GM12878 (cell line): ENCODE data around the gene ADAMTS17. TPM values are rescaled to one million over a fixed set of nuclear protein-coding genes. Genes with fewer than 3 reads are reported as not detected.

Experiments
- ATAC-seq: fragments of 200-7000 bp; cut with Tn5 transposase; 3 replicates; pipeline ENCODE4 v1.9.1; 2020; ENCODE audit warnings: mild to moderate bottlenecking, moderate library complexity
- BruUV-seq: library from RNA; stranded (reverse); fragments of 400-500 nt; replicated peaks from 2 replicates; lab custom pipeline; 2021; lab: Mats Ljungman, UMichigan
- CTCF ChIA-PET: fragments of 300-600 bp; sonication (Branson Sonifier 250); formaldehyde crosslinking; extraction: SDS; loops from one replicate; lab custom pipeline; 2021; ENCODE audit warnings: inconsistent platforms; lab: Yijun Ruan, JAX
- POLR2A ChIA-PET: fragments of 350-600 bp; formaldehyde crosslinking; extraction: SDS; loops from one replicate; lab custom pipeline; 2021; ENCODE audit warnings: inconsistent platforms; lab: Charles Lee
- RAD21 ChIA-PET: fragments of 300-600 bp; sonication (Branson Sonifier 250); formaldehyde crosslinking; loops from one replicate; lab custom pipeline; 2023; ENCODE audit warnings: antibody characterized with exemption; ENCODE audit not compliant: unreplicated experiment; lab: Charles Lee
- SMC1A ChIA-PET: fragments of 300-600 bp; sonication (Branson Sonifier 250); formaldehyde crosslinking; loops from one replicate; lab custom pipeline; 2023; ENCODE audit not compliant: unreplicated experiment, uncharacterized antibody; lab: Charles Lee
- DNase-seq: peaks from one replicate; pipeline ENCODE4 v3.0.0-alpha.2; 2011; ENCODE audit warnings: low read depth, low spot score
- FAIRE-seq: peaks from 3 replicates; lab custom pipeline; 2011; peaks lifted over from hg19 to GRCh38; lab: Jason Lieb, UNC
- H2AFZ ChIP-seq: 2 replicates; pipeline ENCODE4 v1.6.0; 2011; ENCODE audit warnings: low read depth, low read length, control low read depth; ENCODE audit not compliant: control insufficient read depth
- H3K27ac ChIP-seq: 2 replicates; pipeline ENCODE4 v1.5.1; 2011; ENCODE audit warnings: control low read depth; ENCODE audit not compliant: control insufficient read depth, insufficient read depth
- H3K27me3 ChIP-seq, 2 experiments: replicated peaks in 1 of 2; 2 replicates each; pipeline versions ENCODE4 v1.6.0 to v1.6.1; 2011; ENCODE audit warnings: low read length in 1 of 2; ENCODE audit not compliant: control insufficient read depth in 2 of 2, insufficient read depth in 2 of 2
- H3K36me3 ChIP-seq, 2 experiments: 2 replicates each; pipeline ENCODE4 v1.5.1; 2011; ENCODE audit warnings: low read length in 1 of 2; ENCODE audit not compliant: control insufficient read depth in 2 of 2, insufficient read depth in 2 of 2
- H3K4me1 ChIP-seq: 2 replicates; pipeline ENCODE4 v1.6.1; 2011; ENCODE audit warnings: mild to moderate bottlenecking, low read length, moderate library complexity, mixed read lengths; ENCODE audit not compliant: control insufficient read depth, insufficient read depth
- H3K4me2 ChIP-seq: 2 replicates; pipeline ENCODE4 v1.6.0; 2011; ENCODE audit warnings: control low read depth; ENCODE audit not compliant: control insufficient read depth, insufficient read depth
- H3K4me3 ChIP-seq: fragments of 200-600 bp; sonication (generic); 2 replicates; pipeline ENCODE4 v1.5.1; 2016
- H3K79me2 ChIP-seq: 2 replicates; pipeline ENCODE4 v1.6.0; 2011; ENCODE audit warnings: low read length; ENCODE audit not compliant: control insufficient read depth, insufficient read depth
- H3K9ac ChIP-seq: 2 replicates; pipeline ENCODE4 v1.8.0; 2011; ENCODE audit warnings: low read length, control low read depth, mixed read lengths; ENCODE audit not compliant: control insufficient read depth, insufficient read depth
- H3K9me3 ChIP-seq: replicated peaks from 3 replicates; pipeline ENCODE4 v1.5.1; 2011; ENCODE audit warnings: mild to moderate bottlenecking, low read length; ENCODE audit not compliant: control insufficient read depth, insufficient read depth
- H4K20me1 ChIP-seq: 2 replicates; pipeline ENCODE4 v1.6.0; 2011; ENCODE audit not compliant: control insufficient read depth, insufficient read depth
- CBX3 ChIP-seq: fragments of 200-600 bp; sonication (generic); IDR thresholded peaks from 2 replicates; pipeline ENCODE4 v1.6.1; 2016; ENCODE audit warnings: low read depth, borderline replicate concordance
- EP300 ChIP-seq, 2 experiments: fragments of 150-350 bp in 1 of 2; IDR thresholded peaks; 2 replicates each; pipeline ENCODE4 v1.6.1; 2011 to 2012; ENCODE audit warnings: low read depth in 2 of 2, low read length in 2 of 2, borderline replicate concordance in 1 of 2, improper control_type of control experiment in 1 of 2, inconsistent platforms in 1 of 2; ENCODE audit not compliant: control insufficient read depth in 1 of 2
- ETV6 ChIP-seq, 2 experiments: fragments of 450-650 bp in 1 of 2; IDR thresholded peaks in 1 of 2; conservative IDR thresholded peaks in 1 of 2; 2 replicates each; pipeline ENCODE4 v1.6.1; 2014; ENCODE audit warnings: antibody characterized with exemption in 1 of 2, borderline replicate concordance in 1 of 2, low read depth in 1 of 2, mild to moderate bottlenecking in 1 of 2, moderate library complexity in 1 of 2
- IKZF1 ChIP-seq: fragments of 450-650 bp; conservative IDR thresholded peaks from 2 replicates; pipeline ENCODE4 v1.6.1; 2017; ENCODE audit warnings: antibody characterized with exemption, mild to moderate bottlenecking
- KLF5 ChIP-seq: fragments of 450-650 bp; IDR thresholded peaks from 2 replicates; pipeline ENCODE4 v1.6.1; 2014; ENCODE audit warnings: mild to moderate bottlenecking; ENCODE audit not compliant: partially characterized antibody
- MEF2A ChIP-seq: IDR thresholded peaks from 2 replicates; pipeline ENCODE4 v1.6.1; 2011; ENCODE audit warnings: low read depth, mild to moderate bottlenecking, low read length, moderate library complexity; ENCODE audit not compliant: insufficient read depth
- RUNX3 ChIP-seq: IDR thresholded peaks from 2 replicates; pipeline ENCODE4 v1.6.1; 2012; ENCODE audit warnings: low read length, inconsistent platforms
- SUPT20H ChIP-seq: IDR thresholded peaks from 2 replicates; pipeline ENCODE4 v1.6.1; 2011; ENCODE audit warnings: low read depth, mild to moderate bottlenecking, low read length, moderate library complexity, borderline replicate concordance; ENCODE audit not compliant: control insufficient read depth
- ZNF384 ChIP-seq: IDR thresholded peaks from 2 replicates; pipeline ENCODE4 v1.6.1; 2012; ENCODE audit warnings: low read depth, mild to moderate bottlenecking, low read length, improper control_type of control experiment, borderline replicate concordance
- WGBS: methylation state at CpG from one replicate; pipeline ENCODE4 v1.1.6; 2016; ENCODE audit warnings: low lambda C conversion rate; ENCODE audit not compliant: insufficient replicate concordance, insufficient coverage; ENCODE audit errors: missing lambda C conversion rate; 5-methylcytosine and 5-hydroxymethylcytosine counted together
- in situ Hi-C: fragments of 300-500 bp; cut with MboI; formaldehyde crosslinking; loops from 9 replicates; pipeline ENCODE4 v1.14.3; 2018; ENCODE audit warnings: mixed read lengths
- intact Hi-C: fragments of 100-400 bp; cut with micrococcal nuclease; formaldehyde crosslinking; loops from one replicate; pipeline ENCODE4 v1.14.2; 2022; ENCODE audit not compliant: unreplicated experiment
- polyA plus RNA-seq, 11 experiments: library from polyadenylated mRNA; depleted of rRNA in 4 of 11; unstranded in 6 of 11; stranded (reverse) in 5 of 11; fragments of >200 nt; fragmentation: Nextera tagmentation in 4 of 11; fragmentation: Illumina TruSeq in 1 of 11; extraction: Ambion mirVana in 4 of 11; extraction: Trizol in 1 of 11; gene quantifications; 1 replicate in 1 of 11; 2 replicates in 10 of 11; pipeline versions ENCODE4 v1.2.1 to v1.2.3, GENCODE V29; 2011 to 2016; ENCODE audit warnings: inconsistent platforms in 2 of 11, missing spikeins in 2 of 11, low read depth in 1 of 11
- total RNA-seq, 4 experiments: library from RNA; depleted of rRNA in 3 of 4; stranded (reverse); fragments of >200 nt in 3 of 4; fragmentation: Illumina TruSeq in 1 of 4; extraction: Trizol in 1 of 4; gene quantifications; 2 replicates each; pipeline versions ENCODE4 v1.2.1 to v1.2.3, GENCODE V29; 2013 to 2021
- TF ChIP-seq, protein P1 (sequence below): IDR thresholded peaks from 2 replicates; pipeline ENCODE4 v1.6.1; 2012; ENCODE audit warnings: improper control_type of control experiment, low read depth, low read length; ENCODE audit not compliant: insufficient replicate concordance
- TF ChIP-seq, protein P2 (sequence below): IDR thresholded peaks from 2 replicates; pipeline ENCODE4 v1.6.1; 2011; ENCODE audit warnings: low read depth, mild to moderate bottlenecking, low read length, moderate library complexity, borderline replicate concordance; ENCODE audit errors: extremely low read depth
- TF ChIP-seq, protein P3 (sequence below): fragments of 450-650 bp; IDR thresholded peaks from 2 replicates; pipeline ENCODE4 v1.6.1; 2017; ENCODE audit warnings: borderline replicate concordance

The ADAMTS17 gene
- total and polyA plus RNA-seq, 10 of the 15 experiments (the other 5 are each of a cell fraction or from before 2014, with no cell fraction given), result 0.04 to 0.50 (median 0.10) TPM; not detected in 4

DNA sequence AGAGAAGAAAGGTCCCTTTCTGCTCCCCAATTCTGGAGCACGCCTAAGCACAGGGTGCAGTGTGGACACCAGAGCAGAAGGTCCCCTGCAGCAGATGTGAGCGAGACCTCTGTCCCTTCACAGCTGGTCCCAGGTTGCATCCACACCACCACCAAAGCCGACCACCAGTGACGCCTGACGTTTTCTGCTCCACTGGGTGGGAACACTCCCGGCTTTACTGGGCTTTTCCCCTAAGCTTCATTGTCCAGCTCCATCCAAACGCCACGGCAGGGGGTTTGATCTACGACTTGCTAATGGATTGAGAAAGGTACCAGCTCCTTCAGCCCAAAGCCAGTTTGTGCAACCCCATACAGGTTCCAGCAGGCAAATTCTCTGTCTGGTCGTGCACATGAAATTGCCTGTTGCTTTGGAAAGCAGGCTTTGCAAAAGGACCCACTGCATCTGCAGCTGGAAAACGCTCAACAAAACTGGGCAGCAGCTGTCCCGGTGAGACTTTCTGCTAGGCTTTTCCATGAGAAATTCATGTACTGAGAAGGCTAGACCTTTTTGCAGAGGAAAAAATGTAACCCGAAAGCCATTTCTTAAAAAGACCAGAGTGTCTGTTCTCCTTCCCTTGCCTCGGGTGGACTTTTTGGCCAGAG, 31.1 kb downstream of the ADAMTS17 start:
- WGBS, result 15% methylated on average over 14 of the region's 14 CpGs
- Histone ChIP-seq H3K4me2 (no peak overlapping the region), H3K27me3 (no peaks in the 10 kb centered on the region), H4K20me1 (no peaks in the 10 kb centered on the region), H3K4me1 (no peaks in the 10 kb centered on the region), H2AFZ (no peak overlapping the region), H3K9me3 (no peaks in the 10 kb centered on the region; the same call in 2 of the 3 replicates), H3K9ac (no peak overlapping the region), H3K27ac (no peak overlapping the region), H3K4me3 (no peak overlapping the region), H3K79me2 (no peaks in the 10 kb centered on the region), H3K36me3 (no peaks in the 10 kb centered on the region)
- in situ Hi-C loops (no loop called here), intact Hi-C loops (no loop called here)
- ATAC-seq (no peak), DNase-seq (no peak), FAIRE-seq (no peak)
- RAD21 ChIA-PET, result no interaction called here
- SMC1A ChIA-PET, result no interaction called here
- POLR2A ChIA-PET, result no interaction called here
- CTCF ChIA-PET, result no interaction called here
- no TSS peak for BruUV-seq
- TF ChIP-seq KLF5, result no peak
- no peak for TF ChIP-seq EP300 (IDR thresholded peaks at IDR 0.05; ENCODE audit: borderline replicate concordance in 1 of 2, control insufficient read depth in 1 of 2, low read depth in 2 of 2, low read length in 2 of 2)
- TF ChIP-seq MEF2A, result no peak
- TF ChIP-seq, protein P1, sequence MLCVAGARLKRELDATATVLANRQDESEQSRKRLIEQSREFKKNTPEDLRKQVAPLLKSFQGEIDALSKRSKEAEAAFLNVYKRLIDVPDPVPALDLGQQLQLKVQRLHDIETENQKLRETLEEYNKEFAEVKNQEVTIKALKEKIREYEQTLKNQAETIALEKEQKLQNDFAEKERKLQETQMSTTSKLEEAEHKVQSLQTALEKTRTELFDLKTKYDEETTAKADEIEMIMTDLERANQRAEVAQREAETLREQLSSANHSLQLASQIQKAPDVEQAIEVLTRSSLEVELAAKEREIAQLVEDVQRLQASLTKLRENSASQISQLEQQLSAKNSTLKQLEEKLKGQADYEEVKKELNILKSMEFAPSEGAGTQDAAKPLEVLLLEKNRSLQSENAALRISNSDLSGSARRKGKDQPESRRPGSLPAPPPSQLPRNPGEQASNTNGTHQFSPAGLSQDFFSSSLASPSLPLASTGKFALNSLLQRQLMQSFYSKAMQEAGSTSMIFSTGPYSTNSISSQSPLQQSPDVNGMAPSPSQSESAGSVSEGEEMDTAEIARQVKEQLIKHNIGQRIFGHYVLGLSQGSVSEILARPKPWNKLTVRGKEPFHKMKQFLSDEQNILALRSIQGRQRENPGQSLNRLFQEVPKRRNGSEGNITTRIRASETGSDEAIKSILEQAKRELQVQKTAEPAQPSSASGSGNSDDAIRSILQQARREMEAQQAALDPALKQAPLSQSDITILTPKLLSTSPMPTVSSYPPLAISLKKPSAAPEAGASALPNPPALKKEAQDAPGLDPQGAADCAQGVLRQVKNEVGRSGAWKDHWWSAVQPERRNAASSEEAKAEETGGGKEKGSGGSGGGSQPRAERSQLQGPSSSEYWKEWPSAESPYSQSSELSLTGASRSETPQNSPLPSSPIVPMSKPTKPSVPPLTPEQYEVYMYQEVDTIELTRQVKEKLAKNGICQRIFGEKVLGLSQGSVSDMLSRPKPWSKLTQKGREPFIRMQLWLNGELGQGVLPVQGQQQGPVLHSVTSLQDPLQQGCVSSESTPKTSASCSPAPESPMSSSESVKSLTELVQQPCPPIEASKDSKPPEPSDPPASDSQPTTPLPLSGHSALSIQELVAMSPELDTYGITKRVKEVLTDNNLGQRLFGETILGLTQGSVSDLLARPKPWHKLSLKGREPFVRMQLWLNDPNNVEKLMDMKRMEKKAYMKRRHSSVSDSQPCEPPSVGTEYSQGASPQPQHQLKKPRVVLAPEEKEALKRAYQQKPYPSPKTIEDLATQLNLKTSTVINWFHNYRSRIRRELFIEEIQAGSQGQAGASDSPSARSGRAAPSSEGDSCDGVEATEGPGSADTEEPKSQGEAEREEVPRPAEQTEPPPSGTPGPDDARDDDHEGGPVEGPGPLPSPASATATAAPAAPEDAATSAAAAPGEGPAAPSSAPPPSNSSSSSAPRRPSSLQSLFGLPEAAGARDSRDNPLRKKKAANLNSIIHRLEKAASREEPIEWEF, result no peak
- no peak for TF ChIP-seq ZNF384
- TF ChIP-seq, protein P2, sequence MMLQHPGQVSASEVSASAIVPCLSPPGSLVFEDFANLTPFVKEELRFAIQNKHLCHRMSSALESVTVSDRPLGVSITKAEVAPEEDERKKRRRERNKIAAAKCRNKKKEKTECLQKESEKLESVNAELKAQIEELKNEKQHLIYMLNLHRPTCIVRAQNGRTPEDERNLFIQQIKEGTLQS, result no peak
- no peak for TF ChIP-seq RUNX3
- TF ChIP-seq, protein P3, sequence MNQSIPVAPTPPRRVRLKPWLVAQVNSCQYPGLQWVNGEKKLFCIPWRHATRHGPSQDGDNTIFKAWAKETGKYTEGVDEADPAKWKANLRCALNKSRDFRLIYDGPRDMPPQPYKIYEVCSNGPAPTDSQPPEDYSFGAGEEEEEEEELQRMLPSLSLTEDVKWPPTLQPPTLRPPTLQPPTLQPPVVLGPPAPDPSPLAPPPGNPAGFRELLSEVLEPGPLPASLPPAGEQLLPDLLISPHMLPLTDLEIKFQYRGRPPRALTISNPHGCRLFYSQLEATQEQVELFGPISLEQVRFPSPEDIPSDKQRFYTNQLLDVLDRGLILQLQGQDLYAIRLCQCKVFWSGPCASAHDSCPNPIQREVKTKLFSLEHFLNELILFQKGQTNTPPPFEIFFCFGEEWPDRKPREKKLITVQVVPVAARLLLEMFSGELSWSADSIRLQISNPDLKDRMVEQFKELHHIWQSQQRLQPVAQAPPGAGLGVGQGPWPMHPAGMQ, result no peak
- no peak for TF ChIP-seq SUPT20H
- TF ChIP-seq CBX3, result no peak
- TF ChIP-seq IKZF1, result no peak
- no peak for TF ChIP-seq ETV6 (conservative IDR thresholded peaks at IDR 0.05 in 1 of 2, IDR thresholded peaks at IDR 0.05 in 1 of 2; ENCODE audit: borderline replicate concordance in 1 of 2, low read depth in 1 of 2)
